Measurements from ENCODE around the gene SOX13.

GRCh38 chr1:204087181-204087892, 14.4 kb downstream of the SOX13 start:
- TF ChIP-seq CTCF (IDR thresholded peaks at IDR 0.05) (no peak), EP300 (IDR thresholded peaks at IDR 0.05) (no peak)
